RKO (cell line): ENCODE data around the gene SH3BP4.

Source experiments
- DNase-seq: peaks from one replicate; pipeline ENCODE4 v3.0.0-alpha.2; 2016; ENCODE audit warnings: low spot score

SH3BP4 gene

GRCh38 chr2:234983011-234983726, 31.4 kb downstream of the SH3BP4 start:
- no peak for DNase-seq

- DNase-seq = no peak
Observed at GRCh38 chr2:234985608-234986245, 33.9 kb downstream of the SH3BP4 start.

GRCh38 chr2:234986390-234986789, 34.6 kb downstream of the SH3BP4 start:
- no peak for DNase-seq

- DNase-seq = no peak
Observed at GRCh38 chr2:234986876-234987720, 35.3 kb downstream of the SH3BP4 start.

GRCh38 chr2:234987754-234988153, 35.9 kb downstream of the SH3BP4 start:
- DNase-seq = no peak

- no peak for DNase-seq
Observed at GRCh38 chr2:234988491-234988890, 36.7 kb downstream of the SH3BP4 start.

- DNase-seq = no peak
Observed at GRCh38 chr2:234989183-234989701, 37.4 kb downstream of the SH3BP4 start.

- DNase-seq = no peak
Observed at GRCh38 chr2:234990300-234990699, 38.5 kb downstream of the SH3BP4 start.

GRCh38 chr2:234991290-234991689, 39.5 kb downstream of the SH3BP4 start:
- DNase-seq = no peak

GRCh38 chr2:234991793-234992192, 40.0 kb downstream of the SH3BP4 start:
- no peak for DNase-seq

GRCh38 chr2:234992196-234992595, 40.4 kb downstream of the SH3BP4 start:
- DNase-seq = no peak

GRCh38 chr2:234992624-234993349, 41.0 kb downstream of the SH3BP4 start:
- DNase-seq = no peak

GRCh38 chr2:234993541-234993981, 41.7 kb downstream of the SH3BP4 start:
- no peak for DNase-seq

GRCh38 chr2:234994438-234995321, 42.9 kb downstream of the SH3BP4 start:
- DNase-seq = no peak

GRCh38 chr2:234995332-234996068, 43.7 kb downstream of the SH3BP4 start:
- DNase-seq = no peak

GRCh38 chr2:234996069-234996940, 44.5 kb downstream of the SH3BP4 start:
- no peak for DNase-seq

- no peak for DNase-seq
Observed at GRCh38 chr2:234996941-234997270, 45.1 kb downstream of the SH3BP4 start.

GRCh38 chr2:234997389-234997788, 45.6 kb downstream of the SH3BP4 start:
- no peak for DNase-seq
